GM04503 (cell line): ENCODE measurements around the gene CRNKL1.
"Not testable (repeated sequence)": the region's sequence is repeated elsewhere in the genome, so short reads cannot be mapped to it uniquely, and the experiment has no call there.

ENCODE experiments used
- DNase-seq: peaks from one replicate; pipeline ENCODE4 v3.0.0-alpha.2; 2012; ENCODE audit warnings: low read depth

Gene CRNKL1

GRCh38 chr20:20005342-20005741 lies 46.9 kb downstream of the CRNKL1 start:
- DNase-seq = no peak

- not testable (repeated sequence) for DNase-seq
Measured at GRCh38 chr20:20003955-20004322, 48.3 kb downstream of the CRNKL1 start.

GRCh38 chr20:20003031-20003954 lies 49.0 kb downstream of the CRNKL1 start:
- DNase-seq = no peak

GRCh38 chr20:20002101-20002998 lies 49.9 kb downstream of the CRNKL1 start:
- DNase-seq = no peak

- no peak for DNase-seq
Measured at GRCh38 chr20:20000211-20000968, 51.9 kb downstream of the CRNKL1 start.

- no peak for DNase-seq
Measured at GRCh38 chr20:19998990-19999705, 53.1 kb downstream of the CRNKL1 start.

- no peak for DNase-seq
Measured at GRCh38 chr20:19996917-19997316, 55.3 kb downstream of the CRNKL1 start.

- no peak for DNase-seq
Measured at GRCh38 chr20:19996222-19996621, 56.0 kb downstream of the CRNKL1 start.

- no peak for DNase-seq
Measured at GRCh38 chr20:19995220-19995863, 56.9 kb downstream of the CRNKL1 start.

- DNase-seq = no peak
Measured at GRCh38 chr20:19993958-19994669, 58.2 kb downstream of the CRNKL1 start.

GRCh38 chr20:19992996-19993908 lies 59.0 kb downstream of the CRNKL1 start:
- DNase-seq = peak; percentile 77

- no peak for DNase-seq
Measured at GRCh38 chr20:19991854-19992253, 60.4 kb downstream of the CRNKL1 start.

GRCh38 chr20:19991308-19991707 lies 61.0 kb downstream of the CRNKL1 start:
- no peak for DNase-seq

- DNase-seq = no peak
Measured at GRCh38 chr20:19990850-19991249, 61.4 kb downstream of the CRNKL1 start.

- DNase-seq = no peak
Measured at GRCh38 chr20:19987046-19987445, 65.2 kb downstream of the CRNKL1 start.

GRCh38 chr20:19986419-19986818 lies 65.8 kb downstream of the CRNKL1 start:
- peak; percentile 47 for DNase-seq
